Subcutaneous adipose tissue (tissue), 4 donors: ENCODE data around the gene MXRA5. TPM values are rescaled to one million over a fixed set of nuclear protein-coding genes. Genes with fewer than 3 reads are reported as not detected.

Experiments
- CTCF ChIP-seq: fragments of 450-650 bp; IDR thresholded peaks from one replicate; pipeline ENCODE4 v1.5.1; 2016; ENCODE audit warnings: low read depth, mild to moderate bottlenecking, control low read depth, antibody characterized with exemption, moderate library complexity
- total RNA-seq, 4 donors: library from RNA; depleted of rRNA; stranded (reverse); fragments of >200 nt; gene quantifications; one replicate each; pipeline ENCODE4 v1.1.0, GENCODE V29; 2016

MXRA5 gene
- total RNA-seq, 4 donors from 2014 or later: 0.38 to 1.7 (median 0.96) TPM

- no peak for TF ChIP-seq CTCF
Measured at GRCh38 chrX:3360881-3361280, 14.4 kb upstream of the MXRA5 start.

- TF ChIP-seq CTCF: no peak
Measured at GRCh38 chrX:3351276-3351675, 4.8 kb upstream of the MXRA5 start.

GRCh38 chrX:3348191-3348590 lies 1.7 kb upstream of the MXRA5 start:
- TF ChIP-seq CTCF: no peak

- no peak for TF ChIP-seq CTCF
Measured at GRCh38 chrX:3345281-3346191, 916 bp downstream of the MXRA5 start.

GRCh38 chrX:3340016-3340415 lies 6.4 kb downstream of the MXRA5 start:
- TF ChIP-seq CTCF: no peak

- no peak for TF ChIP-seq CTCF
Measured at GRCh38 chrX:3326681-3327080, 19.8 kb downstream of the MXRA5 start.

- no peak for TF ChIP-seq CTCF
Measured at GRCh38 chrX:3320471-3321046, 25.9 kb downstream of the MXRA5 start.
